ENCODE measurements around the gene CELF4.

CELF4 gene

GRCh38 chr18:37274309-37275236 is 291.0 kb downstream of the CELF4 start:
- FAIRE-seq, result no peak

GRCh38 chr18:37272841-37273240 is 292.8 kb downstream of the CELF4 start:
- no peak for FAIRE-seq

GRCh38 chr18:37272226-37272625 is 293.4 kb downstream of the CELF4 start:
- FAIRE-seq, result no peak

- no peak for FAIRE-seq
Measured at GRCh38 chr18:37270666-37271052, 294.9 kb downstream of the CELF4 start.

GRCh38 chr18:37270038-37270665 is 295.4 kb downstream of the CELF4 start:
- FAIRE-seq, result no peak

- FAIRE-seq, result no peak
Measured at GRCh38 chr18:37266290-37266689, 299.3 kb downstream of the CELF4 start.

GRCh38 chr18:37265382-37265781 is 300.2 kb downstream of the CELF4 start:
- no peak for FAIRE-seq

- no peak for FAIRE-seq
Measured at GRCh38 chr18:37264956-37265355, 300.6 kb downstream of the CELF4 start.

GRCh38 chr18:37261988-37262387 is 303.6 kb downstream of the CELF4 start:
- FAIRE-seq, result no peak

GRCh38 chr18:37261246-37261840 is 304.3 kb downstream of the CELF4 start:
- FAIRE-seq, result no peak

- FAIRE-seq, result no peak
Measured at GRCh38 chr18:37260367-37261093, 305.1 kb downstream of the CELF4 start.

GRCh38 chr18:37259711-37260110 is 305.9 kb downstream of the CELF4 start:
- no peak for FAIRE-seq

- no peak for FAIRE-seq
Measured at GRCh38 chr18:37258819-37259218, 306.8 kb downstream of the CELF4 start.

GRCh38 chr18:37258131-37258530 is 307.5 kb downstream of the CELF4 start:
- FAIRE-seq, result no peak

- FAIRE-seq, result no peak
Measured at GRCh38 chr18:37254973-37255372, 310.6 kb downstream of the CELF4 start.

- FAIRE-seq, result no peak
Measured at GRCh38 chr18:37254236-37254754, 311.3 kb downstream of the CELF4 start.

- FAIRE-seq, result no peak
Measured at GRCh38 chr18:37253394-37254235, 312.0 kb downstream of the CELF4 start.

GRCh38 chr18:37252854-37253393 is 312.7 kb downstream of the CELF4 start:
- no peak for FAIRE-seq

GRCh38 chr18:37252342-37252741 is 313.3 kb downstream of the CELF4 start:
- FAIRE-seq, result no peak

- no peak for FAIRE-seq
Measured at GRCh38 chr18:37251679-37252078, 313.9 kb downstream of the CELF4 start.

GRCh38 chr18:37249895-37250618 is 315.5 kb downstream of the CELF4 start:
- no peak for FAIRE-seq

All from islet of Langerhans (tissue), 1 donor.